ENCODE results near the gene CNNM2.

CNNM2 gene

GRCh38 chr10:102917962-102918816, at the start of gene CNNM2:
Gene CNNM2 (plus strand): TSS chr10:102918294. CDS start chr10:102918481, 187 bp downstream.
- DNase-seq: peak; percentile 90 to 98

GRCh38 chr10:102868911-102869257, 49.2 kb upstream of the CNNM2 start:
- DNase-seq: no peak

- no peak for DNase-seq
Measured at GRCh38 chr10:102869258-102870198, 48.6 kb upstream of the CNNM2 start, which contains the start of gene AS3MT. Gene AS3MT (plus strand): TSS chr10:102869470. CDS start chr10:102869593, 123 bp downstream.

GRCh38 chr10:102870221-102870620, 47.9 kb upstream of the CNNM2 start:
- no peak for DNase-seq

GRCh38 chr10:102872163-102872562, 45.9 kb upstream of the CNNM2 start:
- no peak for DNase-seq

GRCh38 chr10:102876747-102877153, 41.3 kb upstream of the CNNM2 start:
- no peak for DNase-seq

- no peak for DNase-seq
Measured at GRCh38 chr10:102878629-102879028, 39.5 kb upstream of the CNNM2 start.

- DNase-seq: no peak
Measured at GRCh38 chr10:102880256-102880655, 37.8 kb upstream of the CNNM2 start.

GRCh38 chr10:102888048-102888447, 30.0 kb upstream of the CNNM2 start:
- DNase-seq: no peak

GRCh38 chr10:102894466-102895213, 23.5 kb upstream of the CNNM2 start:
- no peak for DNase-seq

GRCh38 chr10:102900006-102900405, 18.1 kb upstream of the CNNM2 start:
- DNase-seq: no peak

- DNase-seq: no peak
Measured at GRCh38 chr10:102904346-102904745, 13.7 kb upstream of the CNNM2 start.

- no peak for DNase-seq
Measured at GRCh38 chr10:102906507-102906906, 11.6 kb upstream of the CNNM2 start.

GRCh38 chr10:102914781-102915180, 3.3 kb upstream of the CNNM2 start:
- DNase-seq: no peak

GRCh38 chr10:102916173-102916572, 1.9 kb upstream of the CNNM2 start:
- DNase-seq: no peak

GRCh38 chr10:102917314-102917961, 656 bp upstream of the CNNM2 start:
- peak in 1 of 2 experiments; percentile 32 for DNase-seq

GRCh38 chr10:102918817-102919245, 737 bp downstream of the CNNM2 start:
- no peak for DNase-seq

GRCh38 chr10:102919246-102919959, 1.3 kb downstream of the CNNM2 start:
- DNase-seq: no peak

- no peak for DNase-seq
Measured at GRCh38 chr10:102919992-102920739, 2.1 kb downstream of the CNNM2 start.

GRCh38 chr10:102923601-102924000, 5.5 kb downstream of the CNNM2 start:
- no peak for DNase-seq

GRCh38 chr10:102926842-102927241, 8.7 kb downstream of the CNNM2 start:
- DNase-seq: no peak

Data from NCI-H187 (cell line).